GM12801 (cell line): ENCODE results near the gene FAM193A.

Source experiments
- TF ChIP-seq, protein P1 (sequence below): IDR thresholded peaks from one replicate; pipeline ENCODE4 v1.5.1; 2011; ENCODE audit warnings: control low read depth; ENCODE audit not compliant: insufficient read length; ENCODE audit errors: extremely low read depth

FAM193A gene

DNA sequence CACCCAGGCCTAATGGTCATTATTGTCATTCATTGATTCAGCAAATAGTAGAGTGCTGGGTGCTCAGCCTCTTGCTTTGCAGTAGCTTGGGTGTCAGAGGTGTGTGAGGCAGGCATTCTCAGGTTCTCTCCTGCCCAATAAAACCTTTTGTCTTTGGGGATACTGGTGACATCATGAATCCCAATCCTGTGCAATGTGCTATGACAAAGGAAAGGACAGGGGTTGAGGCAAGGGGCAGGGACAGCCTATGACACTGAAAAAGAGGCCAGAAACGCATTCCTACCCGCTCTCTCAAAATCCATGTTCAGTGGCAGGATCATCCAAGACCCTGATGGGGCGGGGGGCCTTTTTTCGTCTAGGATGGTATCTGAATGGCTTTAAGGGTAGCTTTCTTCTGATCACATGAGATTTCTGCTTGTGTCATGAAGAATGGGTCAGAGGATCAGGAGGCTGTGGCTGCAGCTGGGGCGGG is 1.5 kb upstream of the FAM193A start:
- TF ChIP-seq, protein P1, sequence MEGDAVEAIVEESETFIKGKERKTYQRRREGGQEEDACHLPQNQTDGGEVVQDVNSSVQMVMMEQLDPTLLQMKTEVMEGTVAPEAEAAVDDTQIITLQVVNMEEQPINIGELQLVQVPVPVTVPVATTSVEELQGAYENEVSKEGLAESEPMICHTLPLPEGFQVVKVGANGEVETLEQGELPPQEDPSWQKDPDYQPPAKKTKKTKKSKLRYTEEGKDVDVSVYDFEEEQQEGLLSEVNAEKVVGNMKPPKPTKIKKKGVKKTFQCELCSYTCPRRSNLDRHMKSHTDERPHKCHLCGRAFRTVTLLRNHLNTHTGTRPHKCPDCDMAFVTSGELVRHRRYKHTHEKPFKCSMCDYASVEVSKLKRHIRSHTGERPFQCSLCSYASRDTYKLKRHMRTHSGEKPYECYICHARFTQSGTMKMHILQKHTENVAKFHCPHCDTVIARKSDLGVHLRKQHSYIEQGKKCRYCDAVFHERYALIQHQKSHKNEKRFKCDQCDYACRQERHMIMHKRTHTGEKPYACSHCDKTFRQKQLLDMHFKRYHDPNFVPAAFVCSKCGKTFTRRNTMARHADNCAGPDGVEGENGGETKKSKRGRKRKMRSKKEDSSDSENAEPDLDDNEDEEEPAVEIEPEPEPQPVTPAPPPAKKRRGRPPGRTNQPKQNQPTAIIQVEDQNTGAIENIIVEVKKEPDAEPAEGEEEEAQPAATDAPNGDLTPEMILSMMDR = no peak

DNA sequence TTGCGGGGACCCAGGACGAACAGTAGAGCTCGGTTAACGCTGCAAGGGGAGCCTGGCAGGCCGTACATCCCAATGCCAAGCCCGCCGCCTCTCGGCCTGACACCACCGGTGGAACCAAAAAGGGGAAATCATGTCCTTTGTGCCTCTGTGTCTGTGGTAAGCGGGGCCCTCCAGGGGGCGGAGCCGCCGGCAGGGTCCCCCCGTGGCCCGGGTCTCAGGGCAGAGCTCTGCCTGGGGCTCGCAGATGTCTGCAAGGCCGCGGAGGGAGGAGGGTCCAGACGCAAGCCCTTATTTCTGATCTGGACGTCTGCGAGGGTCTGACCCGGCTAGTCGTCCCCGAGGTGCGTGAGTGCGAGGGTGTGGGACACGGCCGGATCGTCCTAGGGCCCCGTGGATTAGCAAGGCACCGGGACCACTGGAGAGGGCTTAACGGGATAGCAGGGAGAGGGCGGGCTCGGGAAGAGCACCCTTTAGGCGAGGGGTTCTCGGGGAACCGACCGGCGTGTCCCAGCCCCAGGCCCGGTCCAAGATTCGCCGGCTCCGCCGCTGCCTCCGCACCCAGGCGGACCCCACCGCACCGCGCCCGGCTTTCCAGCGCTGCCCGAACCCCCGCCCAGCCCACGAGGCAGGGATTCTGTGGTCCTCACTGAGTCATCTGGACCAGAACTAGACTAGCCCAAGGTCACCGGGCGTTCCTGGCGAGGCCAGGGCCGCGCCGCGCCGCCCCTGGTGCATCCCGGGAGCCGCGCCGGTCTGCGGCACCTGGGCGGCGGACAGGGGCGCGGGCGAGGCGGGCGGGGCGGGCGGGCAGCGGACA is 863 bp upstream of the FAM193A start:
- TF ChIP-seq, protein P1 = no peak

DNA sequence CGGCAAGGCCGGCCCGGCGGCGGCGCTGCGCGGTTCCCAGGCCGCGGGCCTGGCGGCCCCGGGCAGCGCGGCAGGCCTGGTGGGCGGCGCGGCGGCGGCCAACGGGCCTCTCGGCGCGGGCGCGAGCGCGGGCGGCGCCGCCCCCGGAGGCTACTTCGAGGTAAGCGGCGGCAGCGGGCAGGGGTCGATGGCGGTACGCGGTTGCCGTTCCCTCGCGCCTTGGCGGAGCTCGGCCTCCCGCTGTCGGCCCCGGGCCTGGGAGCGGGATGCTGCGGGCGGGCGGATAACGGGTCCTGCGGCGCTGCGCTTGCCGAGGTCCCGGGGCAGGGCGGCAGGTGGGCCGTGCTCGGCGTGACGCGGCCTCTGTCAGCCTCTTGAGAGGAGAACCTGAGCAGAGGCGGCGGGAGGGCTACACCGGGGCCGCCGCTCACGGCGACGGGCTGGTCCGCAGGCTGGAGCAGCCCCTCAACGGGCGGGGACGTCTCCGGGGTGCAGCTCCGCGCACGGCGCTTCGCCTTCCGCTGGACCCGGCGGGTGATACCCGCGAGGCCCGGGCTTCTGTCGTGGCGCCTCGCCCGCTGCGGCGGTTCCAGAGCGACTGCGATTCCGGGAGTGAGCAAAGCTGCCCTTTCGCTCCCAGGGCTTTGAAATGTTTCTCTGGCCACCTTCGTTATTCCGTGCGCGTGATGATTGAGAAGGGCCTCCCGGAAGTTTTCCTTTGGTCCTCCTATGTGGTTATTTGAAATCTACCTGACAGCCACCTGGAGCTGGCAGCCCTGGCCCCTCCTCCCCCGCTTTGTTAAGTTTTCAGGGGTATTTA is 774 bp downstream of the FAM193A start:
- TF ChIP-seq, protein P1 = no peak

DNA sequence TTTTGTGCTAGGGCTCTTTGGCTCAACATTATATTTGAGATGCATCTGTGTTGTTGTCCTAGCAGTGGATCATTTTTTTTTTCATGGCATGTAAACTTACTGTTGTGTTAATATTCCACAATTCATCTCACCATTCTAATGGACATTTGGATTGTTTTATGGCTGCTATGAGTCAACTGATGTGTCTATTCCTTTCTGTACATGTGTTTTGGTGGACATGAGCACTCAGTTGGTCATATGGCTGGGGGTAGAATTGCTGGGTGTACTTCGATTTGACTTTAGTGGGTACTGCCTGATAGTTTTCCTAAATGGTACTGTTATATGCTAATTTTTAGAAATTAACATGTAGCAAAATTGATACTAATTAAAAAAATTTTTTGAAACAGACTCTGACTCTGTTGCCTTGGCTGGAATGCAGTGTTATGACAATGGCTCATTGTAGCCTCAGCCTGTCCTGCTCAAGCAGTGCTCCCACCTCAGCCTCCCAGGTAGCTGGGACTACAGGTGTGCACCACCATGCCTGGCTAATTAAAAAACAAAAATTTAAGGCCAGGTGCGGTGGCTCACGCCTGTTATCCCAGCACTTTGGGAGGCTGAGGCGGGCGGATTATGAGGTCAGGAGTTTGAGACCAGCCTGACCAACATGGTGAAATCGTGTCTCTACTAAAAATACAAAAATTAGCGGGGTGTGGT is 9.0 kb downstream of the FAM193A start:
- TF ChIP-seq, protein P1 = no peak

DNA sequence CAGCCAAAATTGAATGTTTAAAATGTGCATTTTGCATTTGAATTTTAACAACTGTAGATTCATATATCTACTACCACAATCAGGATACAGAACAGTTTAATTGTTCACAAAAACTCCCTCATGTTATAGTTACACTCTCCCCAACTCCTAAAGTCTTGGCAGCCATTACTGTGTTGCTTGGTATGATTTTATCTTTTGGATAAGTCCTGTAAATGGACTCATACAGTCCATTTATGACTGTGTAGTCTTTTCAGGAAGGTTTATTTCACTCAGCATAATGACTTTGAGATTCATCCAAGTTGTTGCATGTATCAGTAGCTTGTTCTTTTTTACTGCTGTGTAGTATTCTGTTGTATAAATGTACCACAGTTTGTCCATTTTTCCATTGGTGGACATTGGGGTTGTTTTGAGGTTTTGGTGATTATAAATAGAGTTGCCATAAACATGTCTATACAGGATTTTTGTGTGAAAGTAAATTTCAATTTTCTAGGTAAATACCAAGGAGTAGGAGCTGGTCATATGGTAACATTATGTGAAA is 9.9 kb downstream of the FAM193A start:
- TF ChIP-seq, protein P1 = no peak

DNA sequence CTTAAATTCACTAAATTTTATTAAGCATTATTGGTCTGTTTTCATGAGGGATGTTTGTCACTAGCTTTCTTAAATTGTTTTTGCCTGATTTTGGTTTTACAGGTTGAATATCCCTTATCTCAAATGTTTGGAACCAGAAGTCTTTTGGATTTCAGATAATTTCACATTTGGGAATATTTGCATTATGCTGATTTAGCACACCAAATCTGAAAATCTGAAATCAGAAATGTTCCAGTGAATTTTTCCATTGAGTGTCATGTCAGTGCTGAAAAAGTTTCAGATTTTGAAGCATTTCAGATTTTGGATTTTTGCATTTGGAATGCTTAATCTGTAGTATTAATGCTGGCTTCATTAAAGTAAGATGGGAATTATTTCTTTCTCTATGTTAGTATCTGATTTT is 14.7 kb downstream of the FAM193A start:
- TF ChIP-seq, protein P1 = no peak

DNA sequence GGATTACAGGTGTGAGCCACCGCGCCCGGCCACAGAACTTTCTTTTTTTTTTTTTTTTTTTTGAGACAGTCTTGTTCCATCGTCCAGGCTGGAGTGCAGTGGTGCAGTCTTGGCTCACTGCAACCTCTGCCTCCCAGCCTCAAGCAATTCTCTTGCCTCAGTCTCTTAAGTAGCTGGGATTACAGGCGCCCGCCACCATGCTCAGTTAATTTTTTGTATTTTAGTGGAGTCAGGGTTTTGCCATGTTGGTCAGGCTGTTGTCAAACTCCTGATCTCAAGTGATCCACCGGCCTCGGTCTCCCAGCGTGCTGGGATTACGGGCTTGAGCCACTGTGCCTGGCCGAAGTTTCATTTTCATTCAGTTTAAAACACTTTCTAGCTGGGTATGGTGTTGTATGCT is 16.4 kb downstream of the FAM193A start:
- TF ChIP-seq, protein P1 = no peak
